ENCODE data around the gene PSMB9.
"Not testable (repeated sequence)": the region's sequence is repeated elsewhere in the genome, so short reads cannot be mapped to it uniquely, and the experiment has no call there.

Gene PSMB9

DNA sequence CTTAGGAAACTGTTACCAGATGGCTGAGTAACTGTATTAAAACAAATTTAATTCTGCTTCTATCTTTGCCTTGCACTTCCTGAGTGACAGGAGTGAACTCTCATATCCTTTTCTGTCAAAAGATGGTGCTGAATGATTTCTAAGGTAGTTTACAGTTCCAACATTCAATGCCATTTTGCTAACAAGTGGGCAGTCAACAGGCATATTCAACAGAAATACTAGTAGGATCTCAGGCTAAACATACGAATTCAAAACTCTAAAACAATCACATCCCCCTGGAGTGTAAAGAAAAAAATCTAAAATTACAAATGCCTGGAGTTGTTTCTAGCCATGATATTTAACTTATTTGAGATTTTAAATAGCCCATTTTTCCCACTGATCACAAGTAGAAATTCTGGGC lies 6.7 kb downstream of the PSMB9 start:
- no peak for DNase-seq (ENCODE audit: low read depth, low spot score)

DNA sequence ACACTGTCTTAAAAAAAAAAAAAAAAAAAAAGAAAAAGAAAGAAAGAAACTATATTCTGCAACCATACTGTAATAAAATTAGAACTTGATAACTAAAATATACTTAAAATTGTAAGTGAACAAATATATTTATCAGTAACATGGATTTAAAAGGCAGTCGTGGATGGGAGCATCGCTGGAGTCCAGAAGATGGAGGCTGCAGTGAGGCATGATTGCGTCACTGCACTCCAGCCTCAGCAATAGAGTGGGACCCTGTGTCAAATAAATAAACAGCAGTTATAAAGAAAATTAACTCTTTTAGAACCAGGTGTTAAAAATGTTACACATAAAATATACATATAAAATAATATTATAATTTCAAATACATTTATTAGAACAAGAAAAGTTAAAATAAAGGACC lies 8.7 kb downstream of the PSMB9 start:
- no peak for DNase-seq (ENCODE audit: low read depth, low spot score)

DNA sequence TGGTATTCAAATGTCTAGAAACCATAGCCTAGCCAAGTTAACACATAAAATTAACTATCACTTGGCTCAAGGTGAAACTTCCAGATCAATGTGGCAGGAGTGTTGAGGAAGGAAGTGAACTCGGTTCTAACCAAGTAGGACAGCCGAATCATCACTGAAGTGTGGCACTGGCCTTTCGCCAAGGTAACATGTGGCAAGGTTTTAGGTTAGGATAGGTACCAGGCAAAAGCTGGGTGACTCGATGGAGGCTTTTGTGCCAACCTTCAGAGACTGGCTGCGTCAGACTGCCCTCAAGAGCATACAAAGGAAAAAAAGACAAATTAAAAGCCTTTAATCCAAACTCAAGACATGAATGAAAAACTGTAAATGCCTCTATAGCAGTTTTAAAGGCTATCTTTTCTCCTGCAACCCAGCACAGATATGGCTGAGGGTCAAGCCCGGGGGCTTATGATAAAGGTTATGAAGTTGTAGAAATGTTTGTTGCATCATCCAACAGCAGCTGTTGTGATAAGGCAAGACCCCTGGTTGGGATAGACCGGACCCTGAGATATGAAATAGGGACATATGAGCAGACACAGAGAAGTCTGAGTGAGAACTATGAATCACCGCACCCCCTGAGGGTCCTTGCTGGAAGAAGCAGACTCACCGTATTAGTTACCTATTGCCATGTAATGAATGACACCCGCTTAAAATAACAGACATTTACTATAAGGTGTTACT lies 11.9 kb downstream of the PSMB9 start:
- DNase-seq (ENCODE audit: low read depth, low spot score) = no peak

DNA sequence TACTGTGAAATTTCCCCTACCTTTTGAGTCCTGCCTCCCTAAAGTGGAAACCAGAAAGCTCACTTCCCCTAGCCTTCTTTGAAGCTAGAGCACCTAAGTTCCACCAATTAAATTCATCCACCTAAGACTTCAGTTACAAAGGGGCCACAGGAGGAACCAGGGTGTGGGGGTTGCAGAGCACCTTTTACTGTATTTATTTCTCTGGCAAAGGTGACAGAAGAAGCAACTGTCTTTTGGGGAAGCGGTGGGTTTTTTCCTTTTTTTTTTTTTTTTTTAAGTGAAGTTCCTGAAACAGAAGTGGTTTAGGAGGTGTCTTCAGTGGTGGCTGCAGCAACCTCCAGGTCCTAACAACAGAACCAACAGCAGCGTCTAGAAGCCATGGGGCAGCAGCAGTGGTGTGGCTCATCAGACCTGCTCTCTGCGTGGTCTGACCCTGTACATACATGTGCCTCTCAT lies 13.1 kb downstream of the PSMB9 start:
- no peak for DNase-seq (ENCODE audit: low read depth, low spot score)

DNA sequence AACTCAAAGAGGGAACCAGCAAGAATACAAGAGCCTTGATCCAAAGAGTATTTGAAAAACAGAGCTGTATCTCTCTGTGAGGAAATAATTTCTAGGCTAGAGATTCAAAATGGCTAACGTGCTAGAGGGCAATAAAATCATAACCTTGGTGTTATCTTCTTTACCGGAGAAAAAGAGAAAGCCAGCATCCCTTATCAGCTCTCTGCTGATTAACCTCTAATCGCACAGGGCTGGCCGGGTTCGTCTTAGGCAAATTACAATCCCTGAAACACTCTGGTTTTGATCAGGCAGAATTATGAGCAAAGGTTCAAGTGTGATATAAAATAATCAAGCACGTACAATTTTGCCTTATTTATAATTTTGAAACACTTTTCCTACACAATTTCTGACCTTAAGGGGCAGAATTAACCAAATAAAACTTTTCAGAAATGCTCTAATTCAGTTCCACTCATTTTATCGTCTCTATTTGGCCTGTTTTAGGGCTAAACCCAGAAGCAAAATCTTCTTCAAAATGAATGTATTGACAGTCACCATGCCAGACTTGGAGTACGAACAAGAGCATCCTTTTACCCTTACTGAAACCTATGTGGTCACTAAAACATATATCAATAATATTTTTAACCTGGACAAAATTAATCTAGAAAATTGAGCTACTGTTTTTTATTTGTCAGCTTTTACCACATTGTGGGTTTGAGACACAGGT lies 13.7 kb downstream of the PSMB9 start:
- no peak for DNase-seq (ENCODE audit: low read depth, low spot score)

DNA sequence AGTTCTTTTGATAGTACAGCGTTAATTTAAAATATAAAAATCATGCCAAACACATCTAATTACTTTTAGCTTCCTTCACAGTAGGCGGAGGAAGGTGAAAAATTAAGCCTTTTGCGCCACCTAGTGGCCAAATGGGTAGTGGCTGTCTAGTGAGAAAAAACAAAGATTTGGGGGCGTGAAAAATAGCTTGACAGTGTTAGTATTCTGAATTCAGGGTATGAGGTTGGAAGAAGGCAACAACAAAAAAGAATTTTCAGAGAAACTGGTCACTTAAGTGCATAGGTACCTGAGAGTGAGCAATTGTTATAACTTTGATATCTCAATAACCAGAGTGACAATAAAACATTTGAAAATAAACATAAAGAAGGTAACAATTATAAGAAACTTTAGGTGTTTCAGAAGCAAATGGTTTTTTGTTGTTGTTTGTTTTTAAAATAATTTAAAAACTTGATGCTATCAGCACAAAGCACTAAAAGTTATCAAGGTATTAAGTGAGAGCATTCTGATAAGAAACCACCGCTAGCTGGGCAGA lies 14.3 kb downstream of the PSMB9 start:
- DNase-seq (ENCODE audit: low read depth, low spot score) = peak; percentile 76

DNA sequence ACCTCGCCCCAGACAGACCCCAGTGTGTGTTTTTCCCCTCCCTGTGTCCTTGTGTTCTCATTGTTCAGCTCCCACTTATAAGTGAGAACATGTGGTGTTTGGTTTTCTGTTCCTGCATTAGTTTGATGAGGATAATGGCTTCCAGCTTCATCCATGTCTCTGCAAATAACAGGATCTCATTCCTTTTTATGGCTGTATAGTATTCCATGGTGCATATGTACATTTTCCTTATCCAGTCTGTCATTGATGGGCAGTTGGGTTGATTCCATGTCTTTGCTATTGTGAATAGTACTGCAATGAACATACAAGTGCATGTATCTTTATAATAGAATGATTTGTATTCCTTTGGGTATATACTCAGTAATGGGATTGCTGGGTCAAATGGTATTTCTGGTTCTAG lies 20.0 kb downstream of the PSMB9 start:
- not testable (repeated sequence) for DNase-seq (ENCODE audit: low read depth, low spot score)

DNA sequence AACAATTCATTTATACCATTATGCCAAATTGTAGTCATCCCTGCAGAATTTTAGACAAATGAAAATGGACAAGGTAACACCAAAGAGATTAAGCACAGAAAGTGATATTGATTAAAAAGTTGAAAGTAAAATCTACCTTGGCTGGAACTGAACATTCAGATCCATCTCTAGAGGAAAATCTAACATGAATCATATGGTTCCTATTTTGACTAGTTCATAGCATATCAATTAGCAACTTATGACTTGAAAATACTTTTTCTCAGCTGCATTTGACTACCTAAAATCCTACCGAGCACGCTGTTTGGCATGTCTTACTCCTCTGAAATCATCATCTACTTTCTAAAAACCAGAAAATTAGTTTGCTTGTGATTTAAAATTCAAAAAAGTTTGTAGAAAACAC lies 22.6 kb downstream of the PSMB9 start:
- no peak for DNase-seq (ENCODE audit: low read depth, low spot score)

DNA sequence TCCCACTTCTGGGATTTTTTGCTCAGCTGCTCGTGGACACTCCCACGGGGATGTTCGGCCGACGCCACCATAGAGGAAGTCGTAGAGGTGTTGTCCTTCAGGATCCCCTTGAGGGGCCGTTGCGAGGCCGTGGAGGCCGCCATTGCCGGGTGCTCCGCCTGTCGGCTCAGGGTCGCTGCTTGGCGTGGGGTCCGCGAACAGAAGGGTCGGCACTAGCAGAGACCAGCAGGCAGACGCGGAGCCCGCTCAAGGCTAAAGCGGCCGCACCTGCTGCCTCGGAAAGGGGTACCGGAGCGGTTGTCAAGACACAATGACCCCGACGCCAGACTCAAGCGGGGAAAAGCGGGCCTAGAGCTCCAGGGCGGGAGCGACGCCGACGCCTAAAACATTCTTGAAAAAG lies 25.7 kb downstream of the PSMB9 start:
- DNase-seq (ENCODE audit: low read depth, low spot score) = no peak

DNA sequence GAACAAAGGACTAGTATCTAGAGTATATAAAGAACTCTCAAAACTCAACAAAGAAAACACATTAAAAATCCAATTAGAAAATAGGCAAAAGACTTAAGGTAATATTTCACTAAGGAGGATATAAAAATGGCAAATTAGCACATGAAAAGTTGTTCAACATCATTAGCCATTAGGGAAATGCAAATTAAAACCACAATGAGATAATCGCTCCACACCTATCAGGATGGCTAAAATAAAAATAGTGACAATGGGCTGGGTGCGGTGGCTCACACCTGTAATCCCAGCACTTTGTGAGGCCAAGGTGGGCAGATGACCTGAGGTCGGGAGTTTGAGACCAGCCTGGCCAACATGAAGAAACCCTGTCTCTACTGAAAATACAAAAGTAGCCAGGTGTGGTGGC lies 27.0 kb downstream of the PSMB9 start:
- DNase-seq (ENCODE audit: low read depth, low spot score) = not testable (repeated sequence)

DNA sequence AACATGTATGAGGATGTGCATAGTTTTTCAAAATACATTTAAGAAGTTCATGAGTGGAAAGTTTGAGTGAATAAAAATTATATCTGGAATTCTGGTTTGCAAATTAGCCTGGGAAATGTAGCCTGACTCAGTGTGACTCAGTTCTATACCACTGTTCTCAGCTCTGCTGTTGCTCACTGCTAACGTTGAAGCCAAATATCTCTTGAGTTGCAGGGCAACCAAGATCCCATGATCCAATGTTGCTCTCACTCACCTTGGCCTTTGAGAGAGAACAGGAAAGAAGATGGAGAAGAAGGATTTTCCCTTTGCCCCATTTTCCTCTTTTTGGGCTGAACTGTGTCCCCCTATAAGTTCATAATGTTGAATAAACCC lies 28.9 kb downstream of the PSMB9 start:
- no peak for DNase-seq (ENCODE audit: low read depth, low spot score)

DNA sequence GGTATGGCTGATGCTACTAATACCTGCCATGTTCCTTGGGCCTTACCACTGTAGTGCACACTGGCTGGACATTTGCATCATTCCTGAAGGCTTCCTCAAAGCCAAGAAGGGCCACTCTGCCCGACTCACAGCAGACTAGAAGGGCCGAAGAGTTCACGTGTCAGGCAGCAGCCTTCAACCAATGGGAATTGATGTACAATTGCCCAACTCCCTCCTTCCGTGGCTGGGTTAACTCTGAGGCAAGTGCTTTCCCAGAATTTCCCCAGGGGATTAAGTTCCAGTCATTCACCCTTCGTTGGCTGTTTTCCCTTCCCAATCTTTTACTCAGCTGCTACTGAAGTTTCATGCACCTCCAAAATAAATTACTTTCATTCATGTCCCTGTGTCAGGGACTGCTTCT lies 29.8 kb downstream of the PSMB9 start:
- DNase-seq (ENCODE audit: low read depth, low spot score) = peak; percentile 21

DNA sequence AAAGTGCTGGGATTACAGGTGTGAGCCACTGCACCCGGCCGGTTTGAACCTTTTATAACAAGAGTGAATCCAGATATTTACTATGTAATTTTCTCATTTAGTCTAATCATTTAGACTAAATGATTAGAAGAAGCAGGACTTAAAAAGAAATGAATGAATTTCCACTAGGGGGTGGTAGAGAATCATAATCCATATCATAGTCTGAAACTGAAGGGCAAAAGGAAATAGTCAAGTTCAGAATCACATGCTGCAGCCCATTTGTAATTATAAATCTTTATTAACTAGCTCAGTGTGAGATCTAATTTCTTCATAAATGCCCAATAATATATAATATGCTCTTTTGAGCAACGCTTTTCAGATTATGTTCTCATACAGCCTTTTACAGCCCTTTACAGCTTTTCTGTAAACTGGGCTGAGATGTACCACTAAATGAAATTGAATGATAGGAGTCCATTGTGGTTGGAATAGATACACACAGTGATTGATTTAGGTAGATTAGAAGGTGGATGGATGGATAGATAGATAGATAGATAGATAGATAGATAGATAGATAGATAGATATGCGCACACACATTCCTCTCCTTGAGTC lies 31.8 kb downstream of the PSMB9 start:
- DNase-seq (ENCODE audit: low read depth, low spot score) = no peak

DNA sequence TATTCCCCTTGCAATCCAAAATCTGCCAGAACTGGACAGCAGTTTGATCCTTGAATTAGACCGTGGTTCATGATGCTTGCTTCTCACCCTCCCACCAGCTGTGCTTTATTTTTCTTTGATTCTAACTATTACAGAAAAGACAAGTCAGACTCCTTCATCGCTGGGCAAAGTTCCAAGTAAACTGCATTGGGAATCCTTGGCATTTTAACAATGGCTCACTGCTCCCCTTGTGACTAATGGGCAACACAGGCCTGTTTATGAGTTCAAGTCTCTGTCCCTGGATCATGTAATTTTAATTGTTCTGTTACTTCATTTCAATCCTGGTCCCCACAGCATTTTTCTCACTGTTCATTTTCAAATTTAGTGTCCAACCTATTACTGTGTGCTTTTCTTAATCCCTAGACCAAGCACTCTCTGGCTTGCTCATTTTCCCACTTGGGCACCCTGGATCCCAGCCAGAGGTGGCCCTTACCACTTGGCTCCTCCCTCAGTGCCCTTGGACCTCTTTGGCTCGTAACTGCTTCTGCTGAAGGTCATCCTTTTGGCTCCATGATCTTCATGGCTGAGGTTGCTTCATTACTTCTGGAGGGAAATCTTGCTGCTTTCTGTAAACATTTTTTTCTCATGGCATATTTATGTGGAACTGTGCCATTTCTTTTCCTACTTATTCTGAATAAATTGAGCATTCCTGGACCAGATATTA lies 32.8 kb downstream of the PSMB9 start:
- DNase-seq (ENCODE audit: low read depth, low spot score) = no peak

DNA sequence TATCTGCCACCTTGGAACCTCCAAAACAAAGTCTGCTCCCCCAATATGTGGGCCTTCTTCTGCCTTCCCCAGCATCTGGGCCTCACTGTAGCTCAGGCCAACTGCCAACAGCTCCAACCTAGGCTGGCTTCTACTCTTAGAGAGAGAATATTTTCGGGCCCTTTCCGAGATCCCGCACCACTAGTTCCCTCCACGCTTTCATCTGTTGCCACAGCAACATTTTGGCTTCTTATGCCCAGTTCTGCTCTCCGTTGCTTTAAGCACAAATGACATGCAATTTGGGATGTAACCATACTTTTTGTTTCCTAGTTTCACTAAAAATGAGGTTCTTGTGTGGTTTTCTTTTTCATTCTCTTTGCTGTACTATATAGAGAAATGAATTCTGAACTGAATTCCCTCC lies 33.6 kb downstream of the PSMB9 start:
- DNase-seq (ENCODE audit: low read depth, low spot score) = no peak

DNA sequence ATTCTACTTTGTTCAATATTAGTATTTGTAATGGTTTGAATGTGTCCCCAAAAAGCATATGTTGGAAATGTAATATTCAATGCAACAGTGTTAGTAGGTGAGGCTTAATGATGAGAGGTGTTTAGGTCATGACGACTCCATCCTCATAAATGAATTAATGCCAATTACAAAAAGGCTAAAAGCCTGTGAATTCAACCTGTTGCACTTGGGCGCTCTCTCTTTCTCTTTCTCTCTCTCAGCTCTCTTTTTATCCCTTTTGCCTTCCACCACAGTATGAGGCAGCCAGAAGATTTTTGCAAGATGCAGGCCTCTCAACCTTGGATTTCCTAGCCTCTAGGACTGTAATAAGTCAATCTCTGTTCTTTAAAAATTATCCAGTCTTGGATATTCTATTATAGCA lies 34.6 kb downstream of the PSMB9 start:
- no peak for DNase-seq (ENCODE audit: low read depth, low spot score)

DNA sequence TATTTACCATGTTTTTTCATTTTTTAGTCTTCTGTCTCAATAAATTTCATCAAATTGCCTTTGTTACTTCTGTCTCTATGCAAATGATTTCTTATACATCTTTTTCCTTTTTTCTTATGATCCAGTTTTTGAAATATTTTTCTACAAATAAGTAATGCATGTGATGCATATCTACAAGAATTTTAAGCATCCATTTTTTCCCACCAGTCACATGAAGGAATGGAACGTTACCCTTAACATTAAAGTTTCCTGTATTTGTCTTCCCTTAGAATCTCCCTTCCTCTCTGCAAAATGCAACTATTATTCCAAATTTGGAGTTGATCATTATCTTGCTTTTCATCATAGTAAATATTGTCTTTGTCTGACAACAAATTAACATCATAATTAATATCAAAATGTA lies 35.5 kb downstream of the PSMB9 start:
- DNase-seq (ENCODE audit: low read depth, low spot score) = no peak

DNA sequence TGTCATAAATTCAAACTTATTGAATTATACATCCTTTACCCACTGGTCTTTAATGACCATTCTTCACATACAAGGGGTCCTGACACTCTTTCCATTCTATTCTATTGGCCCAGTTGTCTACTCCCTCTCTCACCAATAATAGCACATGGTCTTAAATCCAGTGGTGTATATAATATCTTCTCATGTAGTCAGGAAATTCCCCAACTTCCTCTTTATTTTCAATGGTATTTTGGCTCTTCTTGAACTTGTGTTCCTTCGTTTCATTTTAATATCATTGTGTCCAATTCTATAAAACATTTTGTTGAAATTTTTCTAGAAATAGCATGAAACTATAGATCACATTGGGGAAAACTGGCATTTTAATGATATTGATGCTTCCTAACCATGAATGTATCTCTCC lies 36.8 kb downstream of the PSMB9 start:
- DNase-seq (ENCODE audit: low read depth, low spot score) = no peak

DNA sequence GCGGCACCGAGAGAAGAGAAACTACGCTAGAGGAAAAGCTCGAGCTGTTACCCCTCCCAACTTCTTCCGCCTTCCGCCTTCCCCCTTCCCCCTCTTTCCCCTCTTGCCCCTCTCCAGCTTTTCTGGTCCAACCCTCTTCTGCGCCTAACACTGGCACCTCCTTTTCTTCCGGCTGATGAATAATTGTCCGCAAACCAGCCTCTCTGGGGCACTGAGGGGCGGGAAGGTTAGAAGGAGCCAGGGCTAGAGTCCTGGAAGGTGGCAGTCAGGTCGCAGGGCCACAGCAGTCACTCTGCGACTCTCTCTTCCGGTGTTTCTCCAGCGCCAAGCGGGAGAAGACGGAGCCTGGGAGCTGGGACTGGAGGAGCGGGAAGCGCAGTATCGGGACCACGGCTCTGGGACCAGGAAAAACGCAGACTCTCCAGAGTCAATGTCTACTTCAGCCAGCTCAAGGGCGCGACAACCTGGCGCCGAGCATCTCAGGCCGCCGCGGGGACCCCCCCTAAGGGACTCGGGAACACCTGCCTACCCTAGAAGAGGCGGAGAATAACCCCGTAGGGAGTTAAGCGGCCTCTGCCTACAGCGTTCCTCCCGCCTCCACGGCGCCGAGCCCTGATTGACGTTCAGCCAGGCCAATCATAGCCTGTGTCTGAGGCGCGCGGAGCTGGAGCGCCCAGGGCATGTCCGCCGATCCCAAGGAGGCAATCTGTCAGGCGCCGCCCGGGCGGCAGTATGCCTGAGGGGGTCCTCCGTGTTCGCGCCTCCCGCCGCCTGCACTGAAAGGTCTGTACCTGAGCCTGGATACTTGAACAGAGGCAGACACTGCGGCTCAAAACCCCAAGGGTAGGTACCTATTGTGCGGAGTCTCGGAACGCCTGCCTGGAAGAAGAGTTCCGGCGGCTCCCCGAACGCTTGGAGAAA lies 40.4 kb downstream of the PSMB9 start:
- peak; percentile 98 for DNase-seq (ENCODE audit: low read depth, low spot score)

DNA sequence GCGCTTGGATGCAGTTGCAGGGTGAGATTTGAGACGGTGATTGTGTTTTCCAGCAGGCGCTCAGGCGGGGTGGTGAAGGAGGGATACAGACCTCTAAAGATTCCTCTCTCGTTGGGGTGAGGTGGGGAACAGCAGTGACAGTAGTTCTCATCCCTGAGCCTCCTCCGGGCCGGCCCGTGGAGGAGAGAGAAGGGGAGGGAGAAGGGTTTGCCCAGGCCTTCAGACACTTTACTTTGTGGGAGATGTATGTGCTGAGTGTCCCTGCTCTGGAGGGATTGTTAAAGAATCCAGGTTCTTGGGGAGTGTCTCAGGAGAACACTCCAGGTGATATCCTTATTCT lies 41.0 kb downstream of the PSMB9 start:
- DNase-seq (ENCODE audit: low read depth, low spot score) = no peak

DNA sequence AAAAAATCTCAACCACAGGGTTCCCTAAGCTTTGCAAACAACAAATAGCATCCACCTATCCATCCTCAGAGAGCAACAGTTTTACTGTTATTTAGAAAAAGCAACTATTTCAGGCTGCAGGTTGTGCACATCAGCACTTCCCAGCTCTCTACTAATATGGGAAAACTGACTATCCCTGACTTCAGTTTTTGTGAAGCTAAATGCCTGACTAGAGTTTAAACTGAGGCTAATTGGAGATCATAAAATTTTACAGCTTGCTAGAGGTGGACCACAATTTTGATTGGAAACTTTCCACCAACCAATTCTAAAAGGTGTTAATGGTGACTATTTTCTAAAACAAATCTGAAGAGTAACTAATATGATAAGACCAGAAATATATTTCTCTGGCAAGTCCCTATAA lies 50.0 kb downstream of the PSMB9 start:
- DNase-seq (ENCODE audit: low read depth, low spot score) = no peak
